HG03139 (cell line): Measurements from ENCODE around the gene BHMT2.

Experiments used
- ATAC-seq: cut with Tn5 transposase; IDR thresholded peaks from one replicate; pipeline ENCODE4 v1.9.1; 2021; ENCODE audit not compliant: unreplicated experiment

BHMT2 gene

GRCh38 chr5:79062436-79062835 lies 7.1 kb upstream of the BHMT2 start:
- ATAC-seq = no peak

GRCh38 chr5:79070350-79070667 lies 742 bp downstream of the BHMT2 start:
- ATAC-seq = no peak

GRCh38 chr5:79074641-79075040 lies 5.1 kb downstream of the BHMT2 start:
- ATAC-seq = no peak

GRCh38 chr5:79075646-79076426 lies 6.3 kb downstream of the BHMT2 start:
- no peak for ATAC-seq

GRCh38 chr5:79076819-79077218 lies 7.3 kb downstream of the BHMT2 start:
- ATAC-seq = no peak

GRCh38 chr5:79077680-79078365 lies 8.3 kb downstream of the BHMT2 start:
- ATAC-seq = no peak

GRCh38 chr5:79080804-79081203 lies 11.2 kb downstream of the BHMT2 start:
- no peak for ATAC-seq

GRCh38 chr5:79081779-79082178 lies 12.2 kb downstream of the BHMT2 start:
- ATAC-seq = no peak

- ATAC-seq = no peak
Measured at GRCh38 chr5:79086116-79086515, 16.5 kb downstream of the BHMT2 start.

GRCh38 chr5:79088507-79088906 lies 18.9 kb downstream of the BHMT2 start:
- ATAC-seq = no peak

GRCh38 chr5:79091064-79091463 lies 21.5 kb downstream of the BHMT2 start:
- no peak for ATAC-seq

GRCh38 chr5:79093762-79094161 lies 24.2 kb downstream of the BHMT2 start:
- no peak for ATAC-seq

GRCh38 chr5:79105868-79106267 lies 36.3 kb downstream of the BHMT2 start:
- no peak for ATAC-seq

GRCh38 chr5:79107020-79107796 lies 37.6 kb downstream of the BHMT2 start:
- no peak for ATAC-seq

GRCh38 chr5:79108086-79108485 lies 38.5 kb downstream of the BHMT2 start:
- no peak for ATAC-seq

- ATAC-seq = no peak
Measured at GRCh38 chr5:79108792-79109191, 39.2 kb downstream of the BHMT2 start.

GRCh38 chr5:79109527-79110492 lies 40.2 kb downstream of the BHMT2 start:
- no peak for ATAC-seq

- no peak for ATAC-seq
Measured at GRCh38 chr5:79111387-79111959, 41.9 kb downstream of the BHMT2 start, which contains the start of gene BHMT. Gene BHMT, plus strand, starts transcription at chr5:79111809. Its CDS starts 77 bp downstream, at chr5:79111886.

- ATAC-seq = no peak
Measured at GRCh38 chr5:79111960-79112702, 42.6 kb downstream of the BHMT2 start.

GRCh38 chr5:79112703-79113058 lies 43.1 kb downstream of the BHMT2 start:
- ATAC-seq = no peak
